Measurements from ENCODE around the gene C22orf23.

Gene C22orf23

GRCh38 chr22:37924386-37925065 is 28.9 kb downstream of the C22orf23 start:
- DNase-seq, result no peak

GRCh38 chr22:37923927-37924326 is 29.5 kb downstream of the C22orf23 start:
- DNase-seq, result no peak

- DNase-seq, result no peak
Observed at GRCh38 chr22:37922191-37922590, 31.2 kb downstream of the C22orf23 start.

GRCh38 chr22:37920126-37920525 is 33.3 kb downstream of the C22orf23 start:
- no peak for DNase-seq

- no peak for DNase-seq
Observed at GRCh38 chr22:37918580-37919270, 34.7 kb downstream of the C22orf23 start.

GRCh38 chr22:37917874-37918548 is 35.4 kb downstream of the C22orf23 start:
- no peak for DNase-seq

GRCh38 chr22:37916311-37916710 is 37.1 kb downstream of the C22orf23 start:
- DNase-seq, result no peak

GRCh38 chr22:37913233-37913721 is 40.1 kb downstream of the C22orf23 start:
- DNase-seq, result no peak

- no peak for DNase-seq
Observed at GRCh38 chr22:37912171-37912570, 41.2 kb downstream of the C22orf23 start.

- no peak for DNase-seq
Observed at GRCh38 chr22:37911697-37912096, 41.7 kb downstream of the C22orf23 start.

GRCh38 chr22:37910890-37911672 is 42.3 kb downstream of the C22orf23 start:
- no peak for DNase-seq

- DNase-seq, result no peak
Observed at GRCh38 chr22:37909766-37910165, 43.6 kb downstream of the C22orf23 start.

- DNase-seq, result no peak
Observed at GRCh38 chr22:37907036-37907954, 46.1 kb downstream of the C22orf23 start.

GRCh38 chr22:37906364-37907008 is 46.9 kb downstream of the C22orf23 start:
- DNase-seq, result peak; percentile 51

GRCh38 chr22:37905534-37906363 is 47.7 kb downstream of the C22orf23 start, which contains the start of gene MICALL1:
Gene MICALL1, plus strand, starts transcription at chr22:37906297. Its CDS starts 126 bp downstream, at chr22:37906423.
- DNase-seq, result peak; percentile 67

GRCh38 chr22:37904572-37905533 is 48.5 kb downstream of the C22orf23 start:
- peak; percentile 50 for DNase-seq

GRCh38 chr22:37898441-37899181 is 54.8 kb downstream of the C22orf23 start:
- no peak for DNase-seq

- no peak for DNase-seq
Observed at GRCh38 chr22:37897807-37898206, 55.6 kb downstream of the C22orf23 start.
